SKM-1 (cell line): ENCODE data around the gene PRMT5.

Source experiments
- DNase-seq: peaks from one replicate; lab custom pipeline; 2025; ENCODE audit not compliant: unreplicated experiment; lab: John Stamatoyannopoulos, UW

Gene PRMT5

DNA sequence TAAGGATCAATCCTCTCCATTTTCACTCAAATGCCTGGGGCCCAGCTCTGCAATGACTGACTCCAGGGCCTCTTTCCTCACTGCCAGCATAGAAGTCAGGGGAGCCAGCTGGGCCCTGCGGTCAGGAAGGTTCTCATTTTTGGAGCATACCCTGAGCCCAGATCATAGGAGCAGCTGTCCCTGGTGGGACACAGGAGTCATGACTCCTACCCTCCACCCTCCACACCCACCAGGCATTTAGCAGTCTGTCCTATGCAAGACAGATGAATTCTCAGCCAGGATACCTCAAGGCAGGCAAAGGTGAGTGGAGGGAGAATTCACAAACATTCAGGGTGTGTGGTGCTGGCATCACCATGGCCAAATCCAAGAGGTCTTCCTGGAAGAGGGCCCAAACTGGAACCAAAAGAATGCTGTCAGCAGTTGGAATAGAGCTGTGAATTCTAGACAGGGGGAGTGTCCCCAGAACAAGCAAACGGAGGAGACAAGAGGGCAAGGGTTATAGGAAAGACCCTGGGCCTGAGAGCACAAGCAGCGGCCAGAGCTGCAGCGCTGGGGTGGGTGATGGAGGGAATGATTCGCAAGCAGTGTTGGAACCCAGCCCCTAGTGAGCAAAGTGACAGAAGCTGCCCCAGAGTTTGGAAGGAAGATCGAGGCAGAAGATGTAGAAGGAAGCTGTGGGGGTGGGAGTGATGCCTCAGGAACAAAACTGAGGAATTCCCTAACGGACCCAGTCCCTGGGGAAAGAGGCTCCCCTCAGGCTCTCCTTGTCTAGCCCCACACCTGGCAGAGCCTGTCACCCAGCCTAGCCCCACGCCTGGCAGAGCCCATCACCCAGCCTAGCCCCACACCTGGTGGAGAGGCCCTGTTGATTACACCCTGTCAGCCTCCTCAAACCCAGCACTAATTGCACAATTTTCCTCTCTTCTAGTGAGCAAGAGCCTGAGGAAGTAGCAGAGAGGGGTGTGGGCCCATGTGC, 50.6 kb downstream of the PRMT5 start:
- DNase-seq: no peak

DNA sequence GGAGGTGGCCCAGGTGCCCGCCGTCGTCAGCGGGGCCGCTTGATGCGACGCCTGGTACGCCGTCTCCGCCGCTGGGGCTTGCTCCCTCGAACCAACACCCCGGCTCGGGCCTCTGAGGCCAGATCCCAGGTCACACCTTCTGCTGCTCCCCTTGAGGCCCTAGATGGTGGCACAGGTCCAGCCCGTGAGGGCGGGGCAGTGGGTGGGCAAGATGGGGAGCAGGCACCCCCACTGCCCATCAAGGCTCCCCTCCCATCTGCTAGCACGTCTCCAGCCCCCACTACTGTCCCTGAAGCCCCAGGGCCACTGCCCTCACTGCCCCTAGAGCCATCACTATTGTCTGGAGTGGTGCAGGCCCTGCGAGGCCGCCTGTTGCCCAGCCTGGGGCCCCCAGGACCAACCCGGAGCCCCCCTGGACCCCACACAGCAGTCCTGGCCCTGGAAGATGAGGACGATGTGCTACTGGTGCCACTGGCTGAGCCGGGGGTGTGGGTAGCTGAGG, 52.1 kb downstream of the PRMT5 start:
- no peak for DNase-seq

DNA sequence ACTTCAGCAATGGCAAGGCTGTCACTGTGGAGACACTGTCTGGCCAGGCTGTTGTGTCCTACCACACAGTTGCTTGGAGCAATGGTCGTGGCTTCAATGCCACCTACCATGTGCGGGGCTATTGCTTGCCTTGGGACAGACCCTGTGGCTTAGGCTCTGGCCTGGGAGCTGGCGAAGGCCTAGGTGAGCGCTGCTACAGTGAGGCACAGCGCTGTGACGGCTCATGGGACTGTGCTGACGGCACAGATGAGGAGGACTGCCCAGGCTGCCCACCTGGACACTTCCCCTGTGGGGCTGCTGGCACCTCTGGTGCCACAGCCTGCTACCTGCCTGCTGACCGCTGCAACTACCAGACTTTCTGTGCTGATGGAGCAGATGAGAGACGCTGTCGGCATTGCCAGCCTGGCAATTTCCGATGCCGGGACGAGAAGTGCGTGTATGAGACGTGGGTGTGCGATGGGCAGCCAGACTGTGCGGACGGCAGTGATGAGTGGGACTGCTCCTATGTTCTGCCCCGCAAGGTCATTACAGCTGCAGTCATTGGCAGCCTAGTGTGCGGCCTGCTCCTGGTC, 53.3 kb downstream of the PRMT5 start:
- DNase-seq: no peak

DNA sequence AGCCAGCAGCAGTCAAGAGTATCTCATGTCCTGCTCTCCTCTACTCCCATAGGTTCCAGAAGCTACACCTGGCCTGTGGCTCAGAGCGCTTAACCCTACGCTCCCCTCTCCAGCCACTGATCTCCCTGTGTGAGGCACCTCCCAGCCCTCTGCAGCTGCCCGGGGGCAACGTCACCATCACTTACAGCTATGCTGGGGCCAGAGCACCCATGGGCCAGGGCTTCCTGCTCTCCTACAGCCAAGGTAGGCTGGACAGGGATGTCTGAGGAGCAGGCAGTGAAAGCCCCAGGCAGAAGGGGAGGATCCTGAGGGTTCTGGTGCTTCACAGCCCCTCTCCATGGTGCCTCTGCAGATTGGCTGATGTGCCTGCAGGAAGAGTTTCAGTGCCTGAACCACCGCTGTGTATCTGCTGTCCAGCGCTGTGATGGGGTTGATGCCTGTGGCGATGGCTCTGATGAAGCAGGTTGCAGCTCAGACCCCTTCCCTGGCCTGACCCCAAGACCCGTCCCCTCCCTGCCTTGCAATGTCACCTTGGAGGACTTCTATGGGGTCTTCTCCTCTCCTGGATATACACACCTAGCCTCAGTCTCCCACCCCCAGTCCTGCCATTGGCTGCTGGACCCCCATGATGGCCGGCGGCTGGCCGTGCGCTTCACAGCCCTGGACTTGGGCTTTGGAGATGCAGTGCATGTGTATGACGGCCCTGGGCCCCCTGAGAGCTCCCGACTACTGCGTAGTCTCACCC, 54.0 kb downstream of the PRMT5 start:
- DNase-seq: no peak

DNA sequence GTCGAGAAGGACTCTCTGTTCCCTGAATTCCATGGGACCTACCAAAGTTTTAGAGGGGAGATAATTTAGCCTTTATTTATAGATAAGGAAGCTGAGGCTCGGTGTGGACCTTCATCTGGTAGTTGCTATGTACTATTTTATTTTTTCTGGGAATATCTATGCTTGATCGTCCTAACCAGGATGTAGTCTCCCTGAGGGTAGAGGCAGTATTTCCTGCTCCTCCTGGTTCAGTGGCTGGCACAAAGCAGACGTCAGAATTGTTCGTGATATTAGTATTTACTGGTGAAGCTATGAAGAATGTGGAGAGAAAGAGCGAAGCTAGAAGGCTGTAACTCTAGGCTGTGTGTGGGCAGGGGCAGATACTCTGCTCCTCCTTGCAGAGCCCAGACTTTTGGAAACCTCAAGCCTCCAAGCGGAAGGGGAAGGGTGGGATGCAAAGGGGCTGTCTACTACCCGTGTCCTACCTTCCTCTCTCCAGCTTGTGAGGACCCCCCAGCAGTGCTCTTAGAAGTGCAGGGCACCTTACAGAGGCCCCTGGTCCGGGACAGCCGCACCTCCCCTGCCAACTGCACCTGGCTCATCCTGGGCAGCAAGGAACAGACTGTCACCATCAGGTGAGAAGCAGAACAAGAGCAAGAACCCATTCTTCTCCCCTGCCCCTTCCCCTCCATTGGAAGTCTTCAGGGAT, 56.2 kb downstream of the PRMT5 start:
- no peak for DNase-seq

DNA sequence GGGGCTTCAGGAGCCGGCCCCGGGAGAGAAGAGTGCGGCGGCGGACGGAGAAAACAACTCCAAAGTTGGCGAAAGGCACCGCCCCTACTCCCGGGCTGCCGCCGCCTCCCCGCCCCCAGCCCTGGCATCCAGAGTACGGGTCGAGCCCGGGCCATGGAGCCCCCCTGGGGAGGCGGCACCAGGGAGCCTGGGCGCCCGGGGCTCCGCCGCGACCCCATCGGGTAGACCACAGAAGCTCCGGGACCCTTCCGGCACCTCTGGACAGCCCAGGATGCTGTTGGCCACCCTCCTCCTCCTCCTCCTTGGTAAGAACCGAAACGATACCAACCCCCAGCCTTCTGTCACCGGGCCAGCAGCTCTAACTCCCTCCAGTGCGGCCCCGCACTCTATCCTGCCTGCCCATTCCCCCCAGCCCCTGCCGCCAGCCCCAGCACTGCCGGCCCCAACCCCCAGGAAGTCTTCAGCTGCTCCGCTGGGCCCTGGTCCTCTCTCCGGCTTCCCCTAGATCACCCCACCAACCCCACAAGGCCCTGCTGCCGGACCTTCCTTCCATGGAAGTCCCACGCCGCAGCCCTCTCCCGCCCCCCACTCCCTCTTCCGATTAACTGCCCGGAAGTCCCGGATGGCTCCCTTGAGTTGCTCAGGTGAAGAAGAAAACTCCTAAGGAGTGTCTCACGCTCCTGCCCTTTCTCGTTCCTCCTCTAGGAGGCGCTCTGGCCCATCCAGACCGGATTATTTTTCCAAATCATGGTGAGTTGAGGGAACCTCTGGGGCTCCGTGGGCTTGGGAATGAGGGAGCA, 56.9 kb downstream of the PRMT5 start:
- DNase-seq: no peak

DNA sequence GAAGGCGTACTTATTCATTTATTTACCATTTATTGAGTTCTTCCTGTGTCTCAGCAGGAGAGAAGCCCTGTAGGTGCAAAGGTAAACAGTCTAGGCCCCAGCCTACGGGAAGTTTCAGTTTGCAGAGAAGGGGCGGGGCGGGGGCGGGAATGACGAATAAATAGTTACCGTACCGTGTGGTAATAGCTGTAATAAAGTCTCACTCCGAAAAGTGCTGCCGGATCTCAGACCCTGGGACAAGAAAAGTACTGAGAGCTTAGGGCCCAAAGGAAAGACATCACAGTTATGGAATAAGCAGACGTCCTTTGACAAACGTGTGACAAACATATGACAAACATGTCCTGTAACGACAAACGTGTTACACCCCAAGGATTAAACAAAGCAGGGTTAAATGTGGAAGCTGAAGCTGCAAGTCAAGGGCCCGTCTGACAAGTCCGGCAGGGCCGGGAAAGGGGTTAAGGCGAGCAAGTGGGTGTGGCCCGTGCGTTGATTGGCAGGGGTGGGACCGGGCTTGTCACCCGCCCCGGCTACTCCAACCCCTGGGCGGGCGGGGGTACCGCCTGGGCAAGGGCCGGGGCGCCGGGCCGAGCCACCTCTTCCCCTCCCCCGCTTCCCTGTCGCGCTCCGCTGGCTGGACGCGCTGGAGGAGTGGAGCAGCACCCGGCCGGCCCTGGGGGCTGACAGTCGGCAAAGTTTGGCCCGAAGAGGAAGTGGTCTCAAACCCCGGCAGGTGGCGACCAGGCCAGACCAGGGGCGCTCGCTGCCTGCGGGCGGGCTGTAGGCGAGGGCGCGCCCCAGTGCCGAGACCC, 57.7 kb downstream of the PRMT5 start, which contains the start of gene LRP10:
Gene LRP10, plus strand, starts transcription at position 517 of the 809 bp plus-strand sequence. CDS start 564 bp downstream, outside the sequence.
- DNase-seq: peak; percentile 54

DNA sequence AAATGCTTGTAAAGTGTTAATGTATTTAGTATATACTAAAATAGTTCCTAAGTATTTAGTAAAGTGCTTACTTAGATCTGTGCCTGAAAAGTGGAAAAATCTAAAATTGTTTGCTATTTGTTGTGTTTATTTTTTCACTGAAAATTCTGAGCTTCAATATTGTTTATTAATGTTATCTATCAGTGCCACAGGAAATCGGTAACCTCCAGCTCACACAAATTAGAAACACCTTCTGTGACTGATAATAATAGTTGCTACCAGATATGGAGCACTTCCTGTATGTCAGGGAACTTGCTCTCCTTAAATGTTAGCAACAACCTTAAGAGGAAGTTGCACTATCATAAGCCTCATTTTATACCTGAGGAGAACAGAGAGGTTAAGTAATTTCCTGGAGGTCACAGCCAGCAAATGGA, 58.4 kb downstream of the PRMT5 start:
- peak; percentile 22 for DNase-seq
